HG03520 (cell line): Measurements from ENCODE around the gene SEL1L3.
"Not testable (repeated sequence)": the region's sequence is repeated elsewhere in the genome, so short reads cannot be mapped to it uniquely, and the experiment has no call there.

Experiments used
- ATAC-seq: cut with Tn5 transposase; IDR thresholded peaks from one replicate; pipeline ENCODE4 v1.9.1; 2021; ENCODE audit warnings: mild to moderate bottlenecking, moderate library complexity; ENCODE audit not compliant: unreplicated experiment

Gene SEL1L3

DNA sequence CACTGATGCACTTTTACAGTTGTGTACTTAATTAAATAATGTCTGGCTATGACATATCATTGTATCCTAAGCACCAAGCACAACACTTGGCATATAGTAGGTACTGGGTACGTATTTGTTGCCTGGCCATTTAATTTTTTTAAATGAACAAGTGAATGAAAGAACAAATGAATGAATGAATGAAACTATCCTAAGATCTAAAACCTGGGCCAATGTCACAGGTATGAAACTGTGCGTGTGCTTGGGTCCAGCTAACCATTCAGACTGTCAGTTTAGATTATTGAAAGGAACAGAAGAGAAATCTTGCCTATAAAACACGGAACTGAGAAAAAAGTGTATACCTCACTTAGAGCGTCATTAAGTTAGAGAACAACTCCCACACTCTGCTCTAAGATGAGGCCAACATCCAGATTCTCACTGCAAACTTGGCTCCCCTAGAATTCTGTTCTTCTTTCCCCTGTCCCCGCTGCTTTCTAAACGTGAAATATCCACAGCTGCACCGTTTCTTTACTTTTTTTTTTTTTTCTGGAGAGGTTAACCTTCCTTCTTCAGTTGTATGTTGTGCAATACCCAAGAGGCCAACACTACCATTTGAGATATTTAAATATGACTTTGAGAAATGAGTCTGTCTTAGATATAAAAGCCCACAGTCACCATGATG, 17.3 kb upstream of the SEL1L3 start:
- ATAC-seq, result peak; percentile 66

DNA sequence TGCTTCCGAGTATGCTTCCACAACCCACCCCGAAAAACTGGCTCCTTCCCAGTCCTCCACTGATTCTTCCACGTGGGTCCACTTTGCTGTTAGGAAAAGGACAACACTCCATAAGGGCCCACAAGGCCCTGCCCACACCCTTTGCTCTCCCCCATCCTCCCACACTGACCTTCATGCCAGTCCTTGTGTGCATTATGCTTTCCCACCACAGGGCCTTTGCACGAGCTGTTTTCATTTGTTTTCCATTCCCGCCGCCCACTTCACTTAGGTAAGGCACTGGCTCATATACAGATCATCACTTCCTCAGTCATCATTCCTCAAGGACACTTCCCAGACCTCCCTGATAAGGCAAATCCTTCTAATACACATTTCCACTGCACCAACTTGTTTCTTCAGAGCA, 16.8 kb upstream of the SEL1L3 start:
- no peak for ATAC-seq

DNA sequence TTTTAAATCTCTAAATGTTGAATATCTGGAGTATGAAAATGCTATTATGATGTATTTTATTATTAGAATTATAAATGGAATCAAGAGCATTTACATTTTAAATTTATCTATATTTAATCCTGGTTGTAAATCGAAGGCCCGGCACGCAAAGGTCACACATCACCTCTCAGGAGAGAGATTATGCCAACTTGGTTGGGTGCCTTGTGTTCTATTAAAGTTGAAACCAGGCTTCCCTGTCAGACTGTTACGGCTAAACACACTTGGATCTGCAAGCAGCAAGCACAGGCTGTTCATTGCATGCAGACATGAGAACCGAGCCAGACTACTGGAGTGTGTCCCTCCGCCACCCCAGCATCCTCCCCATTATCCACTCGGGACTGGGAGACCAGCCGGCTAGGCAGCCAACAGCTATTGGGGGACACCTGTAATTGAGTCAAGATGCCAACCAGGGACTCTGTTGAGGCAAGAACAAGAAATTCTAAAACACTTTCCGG, 16.4 kb upstream of the SEL1L3 start:
- no peak for ATAC-seq

- no peak for ATAC-seq
These were observed 15.9 kb upstream of the SEL1L3 start for GRCh38 chr4:25878676-25879075.

DNA sequence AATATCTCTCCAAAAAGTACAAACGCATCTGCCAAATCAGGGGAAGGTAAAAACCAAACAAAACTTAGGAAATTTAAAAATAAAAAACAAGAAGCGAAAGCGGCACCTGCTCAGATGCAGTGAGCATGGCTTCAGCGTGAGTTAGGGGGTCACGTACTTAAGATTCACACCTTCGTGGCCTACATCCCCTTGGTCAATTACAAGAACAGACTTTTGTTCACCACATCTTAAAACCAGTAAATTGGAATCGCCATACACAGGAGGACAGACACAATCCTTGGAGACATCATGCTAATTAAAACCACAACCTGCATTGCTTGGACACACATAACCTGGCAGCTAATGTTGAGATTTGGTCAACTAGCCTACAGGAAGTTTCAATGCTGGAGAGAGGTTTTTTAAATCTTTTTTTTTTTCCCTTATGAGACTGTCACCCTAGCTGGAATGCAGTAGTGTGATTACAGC, 12.5 kb upstream of the SEL1L3 start:
- ATAC-seq, result peak; percentile 43

DNA sequence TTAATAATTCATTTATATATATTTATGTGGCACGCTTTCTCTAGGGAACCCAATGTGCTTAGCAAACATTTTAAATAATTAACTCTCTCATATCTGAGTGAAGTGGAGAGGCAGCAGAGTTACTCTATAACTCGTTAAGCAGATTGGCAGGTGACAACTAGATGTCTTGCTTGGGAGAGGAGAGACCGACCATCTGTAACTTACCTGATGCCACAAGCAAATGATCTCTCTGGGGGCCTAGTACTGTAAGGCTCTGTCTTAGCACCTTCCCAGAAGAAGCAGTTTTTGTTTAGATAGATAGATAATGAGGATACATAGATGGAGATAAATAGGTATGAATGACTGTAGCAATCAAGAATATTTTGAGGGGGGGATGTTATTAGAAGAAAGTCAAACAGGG, 11.9 kb upstream of the SEL1L3 start:
- no peak for ATAC-seq

DNA sequence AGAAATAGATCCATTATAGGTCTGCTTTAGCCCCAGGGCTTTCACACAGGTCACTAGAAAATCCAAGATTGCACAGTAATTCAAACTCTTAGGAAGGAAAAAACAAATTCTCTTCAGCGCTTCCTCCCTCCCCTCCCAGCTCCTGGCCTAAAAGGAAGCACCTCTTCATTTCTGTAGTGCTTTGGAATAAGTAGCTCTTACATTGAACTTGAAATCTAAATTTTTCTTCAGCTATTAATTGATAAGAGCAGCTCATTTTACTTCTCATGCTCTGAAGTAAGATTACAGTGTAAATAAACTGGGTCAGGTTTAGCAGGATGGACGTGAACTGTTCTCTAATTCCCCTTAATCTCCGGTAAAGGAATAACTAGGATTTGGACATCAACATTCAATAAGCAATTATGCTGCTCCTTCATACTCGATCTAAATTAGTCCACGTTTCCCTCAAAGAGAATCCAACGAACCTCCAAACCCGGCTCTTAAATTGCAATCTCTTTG, 10.9 kb upstream of the SEL1L3 start:
- ATAC-seq, result no peak

GRCh38 chr4:25872851-25873631, 10.3 kb upstream of the SEL1L3 start:
- ATAC-seq, result no peak

GRCh38 chr4:25870081-25870480, 7.3 kb upstream of the SEL1L3 start:
- ATAC-seq, result peak; percentile 39

- no peak for ATAC-seq
These were observed 5.0 kb upstream of the SEL1L3 start for GRCh38 chr4:25867781-25868294.

GRCh38 chr4:25866401-25866800, 3.6 kb upstream of the SEL1L3 start:
- ATAC-seq, result not testable (repeated sequence)

DNA sequence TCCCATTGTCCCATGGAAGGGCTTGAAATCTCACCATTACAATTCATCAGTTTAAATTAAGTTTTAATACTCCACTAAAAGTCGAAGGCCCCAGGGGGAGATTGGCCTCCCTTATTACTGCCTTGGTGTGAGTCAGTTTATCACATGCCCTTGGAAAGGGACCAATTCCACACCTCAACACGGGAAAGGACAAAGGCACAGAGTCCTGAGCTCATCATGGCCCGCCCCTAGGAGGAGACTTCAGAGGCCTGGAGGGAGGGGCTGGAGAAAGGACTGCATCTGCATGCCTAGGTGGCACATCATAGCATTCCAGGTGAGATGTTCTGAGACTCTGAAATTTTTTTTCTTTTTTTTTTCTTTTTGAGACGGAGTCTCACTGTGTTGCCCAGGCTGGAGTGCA, 2.8 kb upstream of the SEL1L3 start:
- no peak for ATAC-seq

- no peak for ATAC-seq
These were observed 1.1 kb upstream of the SEL1L3 start for GRCh38 chr4:25863831-25864418.

DNA sequence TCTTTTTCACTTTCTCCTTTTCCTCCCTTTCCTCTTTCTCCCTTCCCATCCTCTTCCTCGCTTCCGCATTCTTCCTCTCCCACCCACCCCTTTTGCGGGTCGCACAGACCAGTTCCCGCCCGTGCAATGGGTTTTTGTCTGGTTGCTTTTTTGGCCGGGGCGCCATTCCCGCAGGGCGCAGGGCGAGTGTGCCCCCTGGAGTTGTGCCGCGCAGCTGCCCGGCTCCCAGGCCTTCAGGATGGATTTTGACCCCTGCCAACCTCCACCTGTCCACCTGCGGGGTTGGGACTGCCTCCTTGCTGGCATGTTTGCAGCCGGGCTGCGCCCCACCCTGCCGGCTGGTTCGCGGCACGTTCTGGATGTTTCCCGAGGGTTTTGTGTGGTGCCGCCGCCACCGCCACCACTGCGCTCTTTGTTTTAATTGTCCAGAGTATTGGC, 578 bp upstream of the SEL1L3 start:
- ATAC-seq, result no peak

- no peak for ATAC-seq
These were observed 807 bp downstream of the SEL1L3 start for GRCh38 chr4:25861951-25862410.

GRCh38 chr4:25861280-25861950, 1.4 kb downstream of the SEL1L3 start:
- ATAC-seq, result no peak

- ATAC-seq, result no peak
These were observed 2.1 kb downstream of the SEL1L3 start for GRCh38 chr4:25860586-25861279.

GRCh38 chr4:25859429-25860148, 3.2 kb downstream of the SEL1L3 start:
- ATAC-seq, result no peak

DNA sequence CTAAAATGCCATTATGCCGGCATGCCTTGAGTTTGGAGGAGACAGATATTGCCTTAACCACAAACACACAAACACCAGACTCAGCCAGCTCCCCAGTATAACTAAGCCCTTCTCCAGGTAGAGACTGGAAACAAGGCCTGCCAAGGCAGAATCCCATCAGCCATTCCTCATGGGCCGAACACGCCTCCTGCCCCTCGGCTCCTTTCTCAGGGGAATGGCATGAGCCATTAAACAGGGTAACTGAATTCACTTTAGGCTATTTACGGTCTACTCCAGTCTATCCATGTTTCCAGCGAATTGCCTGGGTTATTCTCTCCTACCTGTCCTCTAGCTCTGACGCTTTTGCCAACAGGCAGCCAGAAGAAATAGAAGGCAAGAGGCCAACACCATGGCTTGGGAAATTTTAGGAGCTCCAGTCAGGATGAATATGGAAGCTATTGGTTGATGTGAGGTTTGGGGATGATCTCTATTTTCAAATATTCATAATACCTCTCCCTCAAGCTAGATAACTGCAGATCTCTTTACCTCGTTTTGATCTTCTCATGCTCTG, 4.9 kb downstream of the SEL1L3 start:
- ATAC-seq, result no peak
